NCI-H510A treated with DMSO at 0.1 percent for 48 hours (cell line): ENCODE data around the gene PRC1.

Experiments
- DNase-seq: peaks from one replicate; lab custom pipeline; 2025; lab: John Stamatoyannopoulos, UW

The PRC1 gene

GRCh38 chr15:90955624-90956273, 38.6 kb downstream of the PRC1 start:
- peak; percentile 36 for DNase-seq

GRCh38 chr15:90954712-90955623, 39.4 kb downstream of the PRC1 start, which contains the start of gene RCCD1:
Gene RCCD1, plus strand, starts transcription at chr15:90954884. Its CDS starts 1,851 bp downstream, at chr15:90956735.
- DNase-seq, result peak; percentile 58

- no peak for DNase-seq
Measured at GRCh38 chr15:90953947-90954711, 40.2 kb downstream of the PRC1 start.

GRCh38 chr15:90952901-90953677, 41.2 kb downstream of the PRC1 start:
- no peak for DNase-seq

- no peak for DNase-seq
Measured at GRCh38 chr15:90950676-90951075, 43.7 kb downstream of the PRC1 start.

- DNase-seq, result no peak
Measured at GRCh38 chr15:90949979-90950675, 44.2 kb downstream of the PRC1 start.

- no peak for DNase-seq
Measured at GRCh38 chr15:90948506-90948905, 45.8 kb downstream of the PRC1 start.

GRCh38 chr15:90947577-90948357, 46.6 kb downstream of the PRC1 start:
- no peak for DNase-seq

- no peak for DNase-seq
Measured at GRCh38 chr15:90946941-90947576, 47.3 kb downstream of the PRC1 start.

- DNase-seq, result no peak
Measured at GRCh38 chr15:90946538-90946937, 47.8 kb downstream of the PRC1 start.

GRCh38 chr15:90945091-90945490, 49.2 kb downstream of the PRC1 start:
- DNase-seq, result no peak

- DNase-seq, result no peak
Measured at GRCh38 chr15:90942354-90943120, 51.8 kb downstream of the PRC1 start.

- DNase-seq, result no peak
Measured at GRCh38 chr15:90941038-90941437, 53.3 kb downstream of the PRC1 start.

GRCh38 chr15:90939756-90940155, 54.6 kb downstream of the PRC1 start:
- no peak for DNase-seq

- DNase-seq, result no peak
Measured at GRCh38 chr15:90938261-90938660, 56.1 kb downstream of the PRC1 start.

GRCh38 chr15:90936823-90937222, 57.5 kb downstream of the PRC1 start:
- no peak for DNase-seq

- DNase-seq, result peak; percentile 89
Measured at GRCh38 chr15:90934949-90935751, 59.2 kb downstream of the PRC1 start, which contains the start of gene UNC45A. Gene UNC45A, plus strand, starts transcription at chr15:90935285. Its CDS starts 40 bp downstream, at chr15:90935325.
